GM03348 (cell line): Measurements from ENCODE around the gene TNFSF8.

Experiments used
- DNase-seq: peaks from one replicate; pipeline ENCODE4 v3.0.0; 2012; ENCODE audit warnings: low spot score

Gene TNFSF8

GRCh38 chr9:114930056-114930812 is at the start of gene TNFSF8:
Gene TNFSF8, minus strand, starts transcription at chr9:114930591. Its CDS starts 288 bp downstream, at chr9:114930303.
- no peak for DNase-seq

- DNase-seq, result no peak
These were observed 42.8 kb upstream of the TNFSF8 start for GRCh38 chr9:114973216-114973615.

GRCh38 chr9:114972510-114973136 is 42.2 kb upstream of the TNFSF8 start:
- no peak for DNase-seq

- no peak for DNase-seq
These were observed 38.9 kb upstream of the TNFSF8 start for GRCh38 chr9:114969269-114969668.

GRCh38 chr9:114968671-114969070 is 38.3 kb upstream of the TNFSF8 start:
- peak; percentile 49 for DNase-seq

GRCh38 chr9:114965564-114965963 is 35.2 kb upstream of the TNFSF8 start:
- no peak for DNase-seq

GRCh38 chr9:114962809-114963208 is 32.4 kb upstream of the TNFSF8 start:
- no peak for DNase-seq

- no peak for DNase-seq
These were observed 29.9 kb upstream of the TNFSF8 start for GRCh38 chr9:114960276-114960675.

- no peak for DNase-seq
These were observed 28.4 kb upstream of the TNFSF8 start for GRCh38 chr9:114958844-114959235.

GRCh38 chr9:114958021-114958843 is 27.8 kb upstream of the TNFSF8 start:
- no peak for DNase-seq

GRCh38 chr9:114957558-114957957 is 27.2 kb upstream of the TNFSF8 start:
- DNase-seq, result no peak

GRCh38 chr9:114954956-114955582 is 24.7 kb upstream of the TNFSF8 start:
- DNase-seq, result no peak

GRCh38 chr9:114953959-114954358 is 23.6 kb upstream of the TNFSF8 start:
- DNase-seq, result peak; percentile 81

- no peak for DNase-seq
These were observed 22.7 kb upstream of the TNFSF8 start for GRCh38 chr9:114953046-114953445.

- DNase-seq, result no peak
These were observed 20.4 kb upstream of the TNFSF8 start for GRCh38 chr9:114950761-114951160.

- no peak for DNase-seq
These were observed 16.7 kb upstream of the TNFSF8 start for GRCh38 chr9:114947058-114947457.

- DNase-seq, result no peak
These were observed 15.4 kb upstream of the TNFSF8 start for GRCh38 chr9:114945616-114946412.

- DNase-seq, result no peak
These were observed 11.0 kb upstream of the TNFSF8 start for GRCh38 chr9:114941376-114941775.

GRCh38 chr9:114938687-114939575 is 8.5 kb upstream of the TNFSF8 start:
- DNase-seq, result peak; percentile 39

- DNase-seq, result no peak
These were observed 7.1 kb upstream of the TNFSF8 start for GRCh38 chr9:114937516-114937915.
